Psoas muscle (tissue), 8 donors: ENCODE results near the gene OR13J1. TPM values are rescaled to one million over a fixed set of nuclear protein-coding genes. Genes with fewer than 3 reads are reported as not detected.
"Not testable (repeated sequence)": the region's sequence is repeated elsewhere in the genome, so short reads cannot be mapped to it uniquely, and the experiment has no call there.

ENCODE experiments used
- ATAC-seq, 4 donors: fragments of 200-7000 bp; cut with Tn5 transposase; one replicate each; pipeline ENCODE4 v1.9.1; 2020; ENCODE audit warnings: moderate library complexity in 3 of 4, mild to moderate bottlenecking in 2 of 4
- DNase-seq, 2 donors: peaks; one replicate each; pipeline ENCODE4 v3.0.0-alpha.2; 2020
- H3K27ac ChIP-seq: fragments of 200-600 bp; one replicate; pipeline ENCODE4 v1.8.0; 2022
- H3K27me3 ChIP-seq, 3 donors: fragments of 200-600 bp in 1 of 3; one replicate each; pipeline versions ENCODE4 v1.6.1 to v1.8.0; 2013 to 2022; ENCODE audit warnings: low read length in 2 of 3, mild to moderate bottlenecking in 2 of 3, moderate library complexity in 1 of 3; ENCODE audit not compliant: insufficient read depth in 3 of 3
- H3K36me3 ChIP-seq, 2 donors: fragments of 200-600 bp in 1 of 2; one replicate each; pipeline versions ENCODE4 v1.6.1 to v1.8.0; 2013 to 2022; ENCODE audit warnings: low read depth in 1 of 2, mild to moderate bottlenecking in 1 of 2, moderate library complexity in 1 of 2; ENCODE audit not compliant: insufficient read depth in 1 of 2
- H3K4me1 ChIP-seq: fragments of 200-600 bp; one replicate; pipeline ENCODE4 v1.8.0; 2022
- H3K4me3 ChIP-seq: fragments of 200-600 bp; one replicate; pipeline ENCODE4 v1.8.0; 2022; ENCODE audit warnings: mild to moderate bottlenecking
- H3K9me3 ChIP-seq: fragments of 200-600 bp; one replicate; pipeline ENCODE4 v1.8.0; 2022
- CTCF ChIP-seq: fragments of 200-600 bp; IDR thresholded peaks from one replicate; pipeline ENCODE4 v1.8.0; 2022; ENCODE audit warnings: antibody characterized with exemption
- WGBS, 3 donors: extraction: QIAGEN DNeasy Blood & Tissue Kit; methylation state at CpG; one replicate each; pipeline versions ENCODE4 v1.1.6 to v1.1.7; 2013; 5-methylcytosine and 5-hydroxymethylcytosine counted together
- intact Hi-C, 2 donors: fragments of 100-400 bp; cut with DNase I; formaldehyde crosslinking; loops; one replicate each; pipeline versions ENCODE4 v1.11.0 to v1.14.2; 2022
- polyA plus RNA-seq, 3 donors: library from polyadenylated mRNA; stranded (reverse); fragments of 200-250 nt; gene quantifications; one replicate each; pipeline ENCODE4 v1.2.3, GENCODE V29; 2013
- total RNA-seq, 4 donors: library from RNA; stranded (reverse); fragmentation: NEBNext Ultra II Directional in 2 of 4; extraction: Animal tissue kit (Norgen Biotek cat#: 25700) in 2 of 4; gene quantifications; one replicate each; pipeline versions ENCODE4 v1.2.1 to v1.2.4, GENCODE V29; 2021 to 2023
- donor health status: healthy with polysubstance abuse.
- donor health status: DM: no; HTN: no; CAD: no; lungs with moderate emphysema.
- donor health status: Bipolar disorder and iron deficiency.
- donor health status: healthy.
- donor health status: DM: yes; HTN: yes; CAD: no.
- donor health status: DM: no; HTN: no; CAD: no.
- donor health status: DM: no; HTN: no; CAD: no.
- donor health status: DM: yes; HTN: yes; CAD: no.

The OR13J1 gene
- total and polyA plus RNA-seq, 7 donors, result not detected

- Histone ChIP-seq H3K4me3 (no peak overlapping the region), H3K27ac (no peak overlapping the region), H3K9me3 (no peaks in the 10 kb centered on the region), H3K36me3 (no peaks in the 10 kb centered on the region), H3K4me1 (no peaks in the 10 kb centered on the region), H3K27me3 (peaks cover 0 to 2% (median 1%) of the 10 kb centered on the region in 3 donors)
- DNase-seq, result no peak
- intact Hi-C loops, result no loop called here
- TF ChIP-seq CTCF, result no peak
- 88 to 95% (median 94%) methylated on average over 2 of the region's 2 CpGs for WGBS, 3 donors
- no peak for ATAC-seq
Measured at GRCh38 chr9:35899021-35899420, 28.8 kb upstream of the OR13J1 start.

- no peaks in the 10 kb centered on the region for H3K4me1 ChIP-seq
- H3K27ac ChIP-seq, result no peak overlapping the region
- no peak overlapping the region for H3K4me3 ChIP-seq
- H3K36me3 ChIP-seq, result no peaks in the 10 kb centered on the region
- DNase-seq (no peak), ATAC-seq (no peak)
- H3K9me3 ChIP-seq, result no peaks in the 10 kb centered on the region
- TF ChIP-seq CTCF, result no peak
- peaks cover 0 to 2% (median 1%) of the 10 kb centered on the region in 3 donors for H3K27me3 ChIP-seq
- intact Hi-C loops, result no loop called here
Measured at GRCh38 chr9:35898337-35898736, 28.1 kb upstream of the OR13J1 start.

GRCh38 chr9:35897376-35898099 lies 27.3 kb upstream of the OR13J1 start:
- DNase-seq, H3K27me3 ChIP-seq, H3K9me3 ChIP-seq, ATAC-seq, H3K4me1 ChIP-seq, H3K4me3 ChIP-seq, intact Hi-C loops, H3K27ac ChIP-seq, H3K36me3 ChIP-seq: not testable (repeated sequence)
- 86 to 90% (median 86%) methylated on average over 7 of the region's 7 CpGs for WGBS, 3 donors

GRCh38 chr9:35896570-35896969 lies 26.4 kb upstream of the OR13J1 start:
- no peaks in the 10 kb centered on the region for H3K9me3 ChIP-seq
- H3K27ac ChIP-seq, result no peak overlapping the region
- no peak for TF ChIP-seq CTCF
- ATAC-seq (no peak), DNase-seq (no peak)
- 94 to 96% (median 95%) methylated on average over 2 of the region's 2 CpGs for WGBS, 3 donors
- H3K4me3 ChIP-seq, result no peak overlapping the region
- H3K36me3 ChIP-seq, result no peaks in the 10 kb centered on the region
- intact Hi-C loops, result no loop called here
- H3K4me1 ChIP-seq, result no peaks in the 10 kb centered on the region
- H3K27me3 ChIP-seq, result peaks cover 0 to 5% (median 1%) of the 10 kb centered on the region in 3 donors

GRCh38 chr9:35892051-35892450 lies 21.9 kb upstream of the OR13J1 start:
- Histone ChIP-seq H3K36me3 (no peaks in the 10 kb centered on the region), H3K4me1 (no peaks in the 10 kb centered on the region), H3K9me3 (no peaks in the 10 kb centered on the region), H3K4me3 (no peak overlapping the region), H3K27ac (no peak overlapping the region), H3K27me3 (peaks cover 0 to 9% (median 1%) of the 10 kb centered on the region in 3 donors)
- ATAC-seq, result no peak
- intact Hi-C loops, result no loop called here
- no peak for DNase-seq
- no peak for TF ChIP-seq CTCF
- 70 to 100% (median 79%) methylated on average over 1 of the region's 1 CpG for WGBS, 3 donors
